ENCODE data around the gene SSR2.
"Not testable (repeated sequence)": the region's sequence is repeated elsewhere in the genome, so short reads cannot be mapped to it uniquely, and the experiment has no call there.

The SSR2 gene

GRCh38 chr1:156050376-156050775, 29.6 kb upstream of the SSR2 start:
- no peaks in the 10 kb centered on the region for H3K4me1 ChIP-seq
- peaks cover 33% of the 10 kb centered on the region for H3K36me3 ChIP-seq
- no peaks in the 10 kb centered on the region for H3K27me3 ChIP-seq
- no peak for DNase-seq
- no peak for TF ChIP-seq CTCF (IDR thresholded peaks at IDR 0.05; ENCODE audit: low read depth, low read length)
- H3K4me3 ChIP-seq (ENCODE audit: low read depth, low read length): no peak overlapping the region
- no peaks in the 10 kb centered on the region for H3K9me3 ChIP-seq

- no peak for TF ChIP-seq CTCF (IDR thresholded peaks at IDR 0.05; ENCODE audit: low read depth, low read length)
- DNase-seq: no peak
- H3K4me1 ChIP-seq: no peaks in the 10 kb centered on the region
- H3K9me3 ChIP-seq: no peaks in the 10 kb centered on the region
- peaks cover 41% of the 10 kb centered on the region for H3K36me3 ChIP-seq
- H3K4me3 ChIP-seq (ENCODE audit: low read depth, low read length): no peak overlapping the region
- H3K27me3 ChIP-seq: no peaks in the 10 kb centered on the region
Observed at GRCh38 chr1:156048663-156049258, 28.0 kb upstream of the SSR2 start.

- peaks cover 60% of the 10 kb centered on the region for H3K36me3 ChIP-seq
Observed at GRCh38 chr1:156045076-156045475, 24.3 kb upstream of the SSR2 start.

GRCh38 chr1:156042828-156043227, 22.1 kb upstream of the SSR2 start:
- no peak for TF ChIP-seq CTCF (IDR thresholded peaks at IDR 0.05; ENCODE audit: low read depth, low read length)
- no peaks in the 10 kb centered on the region for H3K9me3 ChIP-seq
- no peaks in the 10 kb centered on the region for H3K27me3 ChIP-seq
- H3K36me3 ChIP-seq: peaks cover 51% of the 10 kb centered on the region
- H3K4me3 ChIP-seq (ENCODE audit: low read depth, low read length): no peak overlapping the region
- H3K4me1 ChIP-seq: peaks cover 4% of the 10 kb centered on the region; the same call in 1 of the 2 replicates
- no peak for DNase-seq

More at GRCh38 chr1:156045076-156045475, 24.3 kb upstream of the SSR2 start:
- no peak for DNase-seq
- Histone ChIP-seq H3K9me3 (no peaks in the 10 kb centered on the region), H3K4me1 (peaks cover 4% of the 10 kb centered on the region; the same call in 1 of the 2 replicates), H3K27me3 (no peaks in the 10 kb centered on the region), H3K4me3 (ENCODE audit: low read depth, low read length) (no peak overlapping the region)
- no peak for TF ChIP-seq CTCF (IDR thresholded peaks at IDR 0.05; ENCODE audit: low read depth, low read length)

GRCh38 chr1:156034991-156035390, 14.2 kb upstream of the SSR2 start:
- H3K27me3 ChIP-seq; DNase-seq; H3K9me3 ChIP-seq; H3K4me3 ChIP-seq (ENCODE audit: low read depth, low read length); H3K4me1 ChIP-seq: not testable (repeated sequence)
- H3K36me3 ChIP-seq: peaks cover 18% of the 10 kb centered on the region

- Histone ChIP-seq H3K4me3 (ENCODE audit: low read depth, low read length) (no peak overlapping the region), H3K4me1 (no peaks in the 10 kb centered on the region), H3K27me3 (no peaks in the 10 kb centered on the region), H3K36me3 (peaks cover 7% of the 10 kb centered on the region), H3K9me3 (no peaks in the 10 kb centered on the region)
- no peak for DNase-seq
- TF ChIP-seq CTCF (IDR thresholded peaks at IDR 0.05; ENCODE audit: low read depth, low read length): no peak
Observed at GRCh38 chr1:156033011-156033410, 12.3 kb upstream of the SSR2 start.

All from BE2C (cell line).